Activated CD8-positive, alpha-beta memory T cell treated with anti-CD3 and anti-CD28 coated beads, Interleukin-2, amount 10 ng/mL, durations not matched to agents 7 days and 5 days (primary cell): ENCODE data around the gene SACS. TPM values are rescaled to one million over a fixed set of nuclear protein-coding genes. Genes with fewer than 3 reads are reported as not detected.

Experiments used
- ATAC-seq: fragments of 150-1000 bp; cut with Tn5 transposase; one replicate; pipeline ENCODE4 v1.10.0; 2021; ENCODE audit warnings: moderate library complexity
- CTCF ChIA-PET: fragments of 350-600 bp; sonication (Branson Sonifier 250); formaldehyde crosslinking; loops from one replicate; lab custom pipeline; 2021; ENCODE audit warnings: antibody characterized with exemption; lab: Charles Lee
- DNase-seq: peaks from one replicate; pipeline ENCODE4 v3.0.0-alpha.2; 2020
- H3K27ac Mint-ChIP-seq: one replicate; pipeline ENCODE4 v1.8.0; 2021; ENCODE audit warnings: mild to moderate bottlenecking, mixed read lengths
- H3K27me3 Mint-ChIP-seq: one replicate; pipeline ENCODE4 v1.8.0; 2021; ENCODE audit warnings: mixed read lengths
- H3K36me3 Mint-ChIP-seq: one replicate; pipeline ENCODE4 v1.8.0; 2021; ENCODE audit warnings: mild to moderate bottlenecking, mixed read lengths
- H3K4me1 Mint-ChIP-seq: one replicate; pipeline ENCODE4 v1.8.0; 2021; ENCODE audit warnings: mixed read lengths
- H3K4me3 Mint-ChIP-seq: one replicate; pipeline ENCODE4 v1.8.0; 2021; ENCODE audit warnings: mild to moderate bottlenecking, moderate library complexity, mixed read lengths
- H3K9me3 Mint-ChIP-seq: one replicate; pipeline ENCODE4 v1.8.0; 2022; ENCODE audit warnings: low read depth, mixed read lengths
- total RNA-seq, 2 experiments: library from RNA; stranded (reverse); gene quantifications; one replicate each; pipeline ENCODE4 v1.2.3, GENCODE V29; 2021

SACS gene
- total RNA-seq, 2 experiments from 2014 or later: 24.0 to 28.4 TPM

GRCh38 chr13:23381866-23382265 lies 51.6 kb downstream of the SACS start:
- H3K36me3 Mint-ChIP-seq: peaks cover 2% of the 10 kb centered on the region
- CTCF ChIA-PET: no interaction called here
- H3K27ac Mint-ChIP-seq: no peak overlapping the region
- peaks cover 20% of the 10 kb centered on the region for H3K27me3 Mint-ChIP-seq
- peaks cover 43% of the 10 kb centered on the region for H3K4me1 Mint-ChIP-seq
- DNase-seq: no peak
- no peak for ATAC-seq
- no peak overlapping the region for H3K4me3 Mint-ChIP-seq
- H3K9me3 Mint-ChIP-seq: no peaks in the 10 kb centered on the region

DNA sequence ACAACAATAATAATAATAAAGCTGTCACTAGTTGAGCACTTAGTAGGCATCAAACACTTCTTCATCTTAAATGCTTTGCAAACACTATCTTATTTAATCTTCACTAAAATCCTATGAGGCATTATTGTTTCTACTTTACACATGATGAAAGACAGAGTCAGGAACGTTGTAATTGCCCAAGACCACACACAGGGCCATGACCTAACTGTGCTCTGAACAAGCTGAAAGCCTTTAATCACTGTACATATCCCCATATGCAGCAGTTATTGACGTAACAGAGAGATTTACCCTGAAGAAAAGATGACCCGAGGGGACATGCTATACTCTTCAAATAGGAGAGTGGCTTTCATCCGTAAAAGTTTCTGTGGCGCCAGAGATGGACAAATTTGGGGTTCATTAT lies 53.0 kb downstream of the SACS start:
- Mint-ChIP-seq H3K27ac (no peak overlapping the region), H3K9me3 (no peaks in the 10 kb centered on the region), H3K27me3 (peaks cover 15% of the 10 kb centered on the region), H3K4me3 (no peak overlapping the region), H3K36me3 (peaks cover 2% of the 10 kb centered on the region), H3K4me1 (peaks cover 40% of the 10 kb centered on the region)
- CTCF ChIA-PET: interaction anchor here (1.1 kb wide), 1 partner anchor 9 kb away, joined by 4 read pairs; no protein-coding TSS in a partner anchor
- ATAC-seq: no peak
- DNase-seq: no peak

DNA sequence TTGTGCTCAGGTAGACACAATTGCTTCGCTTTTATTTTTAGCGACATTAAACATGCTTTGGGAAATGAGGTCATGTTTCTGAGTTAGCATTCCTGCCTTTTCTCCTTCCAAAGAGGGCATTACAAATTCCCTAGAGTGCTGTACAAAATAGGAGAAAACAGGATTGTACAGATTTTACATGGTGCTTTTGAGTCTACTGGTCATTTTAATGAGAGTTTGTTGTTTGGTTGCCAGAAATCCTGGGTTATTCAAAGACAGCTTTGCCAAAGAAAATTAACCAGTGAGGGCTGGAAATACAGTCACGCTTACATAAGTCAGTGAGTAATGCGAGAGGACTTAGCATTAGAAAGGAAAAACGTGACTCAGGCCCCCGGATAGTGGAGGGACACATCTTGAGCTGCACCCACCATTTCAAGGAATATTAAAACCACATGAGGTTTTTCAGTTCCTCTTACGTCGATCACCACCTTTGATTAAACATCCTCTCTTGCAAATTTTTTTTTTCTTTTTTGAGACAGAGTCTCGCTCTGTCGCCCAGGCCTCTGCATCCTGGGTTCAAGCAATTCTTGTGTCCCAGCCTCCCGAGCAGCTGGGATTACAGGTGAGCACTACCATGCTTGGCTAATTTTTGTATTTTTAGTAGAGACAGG lies 55.4 kb downstream of the SACS start:
- Mint-ChIP-seq H3K9me3 (no peaks in the 10 kb centered on the region), H3K4me1 (peaks cover 47% of the 10 kb centered on the region), H3K27ac (peak overlapping the region; percentile 41), H3K4me3 (no peak overlapping the region), H3K36me3 (peaks cover 8% of the 10 kb centered on the region), H3K27me3 (peaks cover 6% of the 10 kb centered on the region)
- CTCF ChIA-PET: no interaction called here
- ATAC-seq (no peak), DNase-seq (peak; percentile 71)

- Mint-ChIP-seq H3K9me3 (no peaks in the 10 kb centered on the region), H3K27me3 (peaks cover 5% of the 10 kb centered on the region), H3K4me3 (no peak overlapping the region), H3K4me1 (peaks cover 52% of the 10 kb centered on the region), H3K36me3 (peaks cover 13% of the 10 kb centered on the region), H3K27ac (no peak overlapping the region)
- DNase-seq (no peak), ATAC-seq (no peak)
- CTCF ChIA-PET: no interaction called here
Measured at GRCh38 chr13:23377579-23377978, 55.9 kb downstream of the SACS start.

GRCh38 chr13:23375001-23375971 lies 58.2 kb downstream of the SACS start:
- peaks cover 29% of the 10 kb centered on the region for H3K36me3 Mint-ChIP-seq
- DNase-seq: peak; percentile 97
- H3K4me1 Mint-ChIP-seq: peaks cover 58% of the 10 kb centered on the region
- peak overlapping the region; percentile 74 for H3K4me3 Mint-ChIP-seq
- peak overlapping the region; percentile 65 for H3K27ac Mint-ChIP-seq
- CTCF ChIA-PET: no interaction called here
- peaks cover 3% of the 10 kb centered on the region for H3K27me3 Mint-ChIP-seq
- ATAC-seq: peak; percentile 94
- no peaks in the 10 kb centered on the region for H3K9me3 Mint-ChIP-seq

GRCh38 chr13:23372264-23372906 lies 61.1 kb downstream of the SACS start:
- Mint-ChIP-seq H3K27me3 (no peaks in the 10 kb centered on the region), H3K4me3 (peak overlapping the region; percentile 1), H3K27ac (no peak overlapping the region), H3K36me3 (peaks cover 38% of the 10 kb centered on the region), H3K9me3 (no peaks in the 10 kb centered on the region), H3K4me1 (peaks cover 33% of the 10 kb centered on the region)
- DNase-seq (no peak), ATAC-seq (no peak)
- CTCF ChIA-PET: no interaction called here

GRCh38 chr13:23367907-23368306 lies 65.6 kb downstream of the SACS start:
- H3K4me3 Mint-ChIP-seq: no peak overlapping the region
- H3K27me3 Mint-ChIP-seq: no peaks in the 10 kb centered on the region
- no peak for ATAC-seq
- CTCF ChIA-PET: no interaction called here
- H3K4me1 Mint-ChIP-seq: peaks cover 9% of the 10 kb centered on the region
- H3K36me3 Mint-ChIP-seq: peaks cover 56% of the 10 kb centered on the region
- no peak for DNase-seq
- H3K27ac Mint-ChIP-seq: no peak overlapping the region
- no peaks in the 10 kb centered on the region for H3K9me3 Mint-ChIP-seq

GRCh38 chr13:23365652-23366051 lies 67.8 kb downstream of the SACS start:
- Mint-ChIP-seq H3K4me1 (no peaks in the 10 kb centered on the region), H3K36me3 (peaks cover 44% of the 10 kb centered on the region), H3K27ac (no peak overlapping the region), H3K9me3 (no peaks in the 10 kb centered on the region), H3K27me3 (no peaks in the 10 kb centered on the region), H3K4me3 (no peak overlapping the region)
- CTCF ChIA-PET: no interaction called here
- DNase-seq (no peak), ATAC-seq (no peak)

DNA sequence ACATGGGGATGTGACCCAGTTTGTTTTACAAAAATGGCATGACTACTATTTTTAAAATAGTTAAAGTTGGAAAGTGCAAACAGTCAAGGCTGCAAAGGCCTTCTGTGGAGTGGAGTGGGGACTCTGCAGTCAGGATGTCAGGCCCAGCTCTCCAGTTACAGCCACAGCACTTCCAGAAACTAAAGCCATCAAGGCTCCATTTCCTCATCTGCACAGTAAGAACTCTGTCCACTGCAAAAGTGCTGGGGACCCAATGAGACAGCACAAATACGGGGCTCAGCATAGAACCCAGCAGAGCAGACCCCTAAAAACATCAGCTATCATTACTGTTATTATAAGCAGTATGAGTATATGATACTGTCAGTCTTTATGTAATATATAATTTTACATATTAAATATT lies 73.6 kb downstream of the SACS start:
- Mint-ChIP-seq H3K9me3 (no peaks in the 10 kb centered on the region), H3K4me1 (no peaks in the 10 kb centered on the region), H3K27me3 (no peaks in the 10 kb centered on the region), H3K36me3 (peaks cover 32% of the 10 kb centered on the region), H3K27ac (peak overlapping the region; percentile 36), H3K4me3 (no peak overlapping the region)
- no peak for DNase-seq
- CTCF ChIA-PET: no interaction called here
- no peak for ATAC-seq

DNA sequence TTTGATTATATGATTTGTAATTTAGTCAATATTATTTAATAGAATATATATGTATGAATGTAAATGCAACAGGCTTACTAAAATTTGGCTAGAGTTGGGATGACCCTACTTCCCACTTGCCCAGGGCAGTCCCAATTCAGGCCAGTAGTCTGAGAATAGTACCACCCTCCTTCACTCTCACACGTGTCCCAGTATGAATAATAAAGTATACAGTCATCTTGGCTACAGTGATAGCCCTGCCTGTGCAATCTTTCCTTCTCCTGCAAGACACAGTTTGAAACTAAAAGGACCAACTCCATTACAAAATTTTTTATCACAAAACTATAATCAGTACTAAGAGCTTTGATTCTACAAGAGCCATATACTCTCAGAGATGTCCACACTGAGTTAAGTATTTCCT lies 76.2 kb downstream of the SACS start:
- CTCF ChIA-PET: interaction anchor here (1.0 kb wide), 1 partner anchor 45 kb away, joined by 6 read pairs; no protein-coding TSS in a partner anchor
- Mint-ChIP-seq H3K27ac (no peak overlapping the region), H3K4me1 (no peaks in the 10 kb centered on the region), H3K36me3 (peaks cover 29% of the 10 kb centered on the region), H3K9me3 (no peaks in the 10 kb centered on the region), H3K27me3 (no peaks in the 10 kb centered on the region), H3K4me3 (no peak overlapping the region)
- DNase-seq: no peak
- ATAC-seq: no peak

- CTCF ChIA-PET: no interaction called here
- H3K4me3 Mint-ChIP-seq: no peak overlapping the region
- H3K27ac Mint-ChIP-seq: no peak overlapping the region
- ATAC-seq (no peak), DNase-seq (no peak)
- peaks cover 38% of the 10 kb centered on the region for H3K36me3 Mint-ChIP-seq
- peaks cover 1% of the 10 kb centered on the region for H3K4me1 Mint-ChIP-seq
- no peaks in the 10 kb centered on the region for H3K9me3 Mint-ChIP-seq
- no peaks in the 10 kb centered on the region for H3K27me3 Mint-ChIP-seq
Measured at GRCh38 chr13:23356368-23356767, 77.1 kb downstream of the SACS start.

- CTCF ChIA-PET: no interaction called here
- ATAC-seq (no peak), DNase-seq (no peak)
- Mint-ChIP-seq H3K27me3 (no peaks in the 10 kb centered on the region), H3K27ac (no peak overlapping the region), H3K36me3 (peaks cover 49% of the 10 kb centered on the region), H3K9me3 (no peaks in the 10 kb centered on the region), H3K4me3 (no peak overlapping the region), H3K4me1 (peaks cover 1% of the 10 kb centered on the region)
Measured at GRCh38 chr13:23354520-23354919, 79.0 kb downstream of the SACS start.

DNA sequence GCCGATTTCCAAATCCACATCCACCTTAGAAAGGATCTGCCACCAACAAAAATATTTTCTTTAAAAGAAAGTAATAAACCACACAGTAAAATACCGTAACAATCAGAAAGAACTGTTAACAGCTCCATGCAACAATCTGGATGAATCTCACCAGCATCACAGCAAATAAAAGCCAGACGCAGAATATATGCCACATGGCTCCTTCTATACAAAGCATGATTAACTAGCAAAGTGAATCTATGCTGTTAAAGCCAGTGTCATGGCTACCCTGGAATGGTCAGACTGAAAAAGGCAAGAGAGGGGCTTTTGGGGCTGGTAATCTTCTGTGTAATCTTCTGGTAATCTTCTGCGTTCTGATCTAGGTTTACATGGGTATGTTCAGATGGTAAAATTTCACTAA lies 81.3 kb downstream of the SACS start:
- Mint-ChIP-seq H3K27me3 (no peaks in the 10 kb centered on the region), H3K36me3 (peaks cover 66% of the 10 kb centered on the region), H3K4me1 (peaks cover 1% of the 10 kb centered on the region), H3K4me3 (no peak overlapping the region), H3K27ac (no peak overlapping the region), H3K9me3 (no peaks in the 10 kb centered on the region)
- no peak for ATAC-seq
- CTCF ChIA-PET: no interaction called here
- DNase-seq: no peak
